Measurements from ENCODE around the gene MYO15B. TPM values are rescaled to one million over a fixed set of nuclear protein-coding genes. Genes with fewer than 3 reads are reported as not detected.

The MYO15B gene
- total RNA-seq, 4 donors from 2014 or later = 4.5 to 34.6 (median 14.3) TPM

- Histone ChIP-seq H3K4me3 (no peak overlapping the region), H3K4me1 (no peaks in the 10 kb centered on the region), H3K27me3 (no peaks in the 10 kb centered on the region), H3K9me3 (no peaks in the 10 kb centered on the region), H3K27ac (no peak overlapping the region), H3K36me3 (no peaks in the 10 kb centered on the region)
- intact Hi-C loops (cut with DNase I; ENCODE audit: low total_unique reads) (no loop called here), in situ Hi-C loops (cut with MboI; ENCODE audit: low sequenced_read_pairs in 4 of 4) (no loop called here)
- TF ChIP-seq POLR2A (IDR thresholded peaks at IDR 0.05) = no peak
- TF ChIP-seq, protein P1, sequence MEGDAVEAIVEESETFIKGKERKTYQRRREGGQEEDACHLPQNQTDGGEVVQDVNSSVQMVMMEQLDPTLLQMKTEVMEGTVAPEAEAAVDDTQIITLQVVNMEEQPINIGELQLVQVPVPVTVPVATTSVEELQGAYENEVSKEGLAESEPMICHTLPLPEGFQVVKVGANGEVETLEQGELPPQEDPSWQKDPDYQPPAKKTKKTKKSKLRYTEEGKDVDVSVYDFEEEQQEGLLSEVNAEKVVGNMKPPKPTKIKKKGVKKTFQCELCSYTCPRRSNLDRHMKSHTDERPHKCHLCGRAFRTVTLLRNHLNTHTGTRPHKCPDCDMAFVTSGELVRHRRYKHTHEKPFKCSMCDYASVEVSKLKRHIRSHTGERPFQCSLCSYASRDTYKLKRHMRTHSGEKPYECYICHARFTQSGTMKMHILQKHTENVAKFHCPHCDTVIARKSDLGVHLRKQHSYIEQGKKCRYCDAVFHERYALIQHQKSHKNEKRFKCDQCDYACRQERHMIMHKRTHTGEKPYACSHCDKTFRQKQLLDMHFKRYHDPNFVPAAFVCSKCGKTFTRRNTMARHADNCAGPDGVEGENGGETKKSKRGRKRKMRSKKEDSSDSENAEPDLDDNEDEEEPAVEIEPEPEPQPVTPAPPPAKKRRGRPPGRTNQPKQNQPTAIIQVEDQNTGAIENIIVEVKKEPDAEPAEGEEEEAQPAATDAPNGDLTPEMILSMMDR (IDR thresholded peaks at IDR 0.05 in 4 of 5, conservative IDR thresholded peaks at IDR 0.05 in 1 of 5) = no peak
- ATAC-seq (no peak), DNase-seq (no peak)
Observed at GRCh38 chr17:75605790-75606189, 18.2 kb downstream of the MYO15B start.

- no peaks in the 10 kb centered on the region for H3K27me3 ChIP-seq
- intact Hi-C loops (cut with DNase I; ENCODE audit: low total_unique reads) (no loop called here), in situ Hi-C loops (cut with MboI; ENCODE audit: low sequenced_read_pairs in 4 of 4) (no loop called here)
- no peak for TF ChIP-seq POLR2A (IDR thresholded peaks at IDR 0.05)
- TF ChIP-seq, protein P1 (IDR thresholded peaks at IDR 0.05 in 4 of 5, conservative IDR thresholded peaks at IDR 0.05 in 1 of 5) = no peak
- no peaks in the 10 kb centered on the region for H3K36me3 ChIP-seq
- H3K27ac ChIP-seq = no peak overlapping the region
- no peaks in the 10 kb centered on the region for H3K4me1 ChIP-seq
- DNase-seq (no peak), ATAC-seq (no peak)
- H3K9me3 ChIP-seq = no peaks in the 10 kb centered on the region
- H3K4me3 ChIP-seq = no peak overlapping the region
Observed at GRCh38 chr17:75607086-75607485, 19.5 kb downstream of the MYO15B start.

DNA sequence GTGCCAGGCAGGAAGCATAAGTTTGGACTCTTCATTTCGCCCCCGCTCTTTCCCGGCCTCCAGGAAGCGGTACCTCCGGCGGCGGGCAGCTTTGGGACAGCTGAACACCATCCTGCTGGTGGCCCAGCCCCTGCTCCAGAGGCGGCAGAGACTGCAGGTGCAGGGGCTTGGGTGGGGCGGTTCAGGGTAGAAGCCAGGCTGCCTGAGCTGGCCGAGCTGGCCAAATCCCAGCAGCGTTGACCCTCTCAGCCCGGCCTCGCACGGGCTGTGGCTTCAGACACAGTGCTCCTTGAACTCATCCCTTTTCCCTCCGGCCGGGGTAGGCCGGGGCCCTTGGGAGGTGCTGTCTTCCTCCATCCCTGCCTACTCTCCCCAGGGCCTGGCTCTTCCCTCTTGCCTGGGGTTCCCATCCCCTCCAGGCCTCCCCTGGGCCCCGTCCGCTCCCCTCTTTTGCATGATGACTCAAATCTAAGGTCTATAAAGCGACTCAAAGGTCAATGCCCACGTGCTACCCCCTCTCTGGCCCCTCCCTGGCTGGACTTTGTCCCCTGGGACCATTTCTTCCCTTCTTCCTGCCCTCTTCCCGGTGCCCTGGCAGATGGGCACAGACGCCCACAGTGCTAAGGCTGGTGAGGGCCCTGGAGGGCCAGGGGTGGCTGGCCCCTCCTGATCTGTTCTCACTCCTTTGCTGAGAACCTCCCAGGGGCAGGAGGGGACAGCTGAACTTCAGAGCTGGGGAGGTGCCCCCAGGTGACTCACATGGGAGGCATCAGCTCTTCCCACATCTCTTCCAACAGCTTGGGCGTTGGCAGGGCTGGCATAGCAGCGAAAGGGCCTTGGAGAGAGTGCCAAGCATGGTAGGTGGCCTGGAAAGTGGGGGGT, 22.7 kb downstream of the MYO15B start:
- in situ Hi-C loops (cut with MboI; ENCODE audit: low sequenced_read_pairs in 4 of 4) = no loop called here
- no peak for ATAC-seq
- no peaks in the 10 kb centered on the region for H3K36me3 ChIP-seq

DNA sequence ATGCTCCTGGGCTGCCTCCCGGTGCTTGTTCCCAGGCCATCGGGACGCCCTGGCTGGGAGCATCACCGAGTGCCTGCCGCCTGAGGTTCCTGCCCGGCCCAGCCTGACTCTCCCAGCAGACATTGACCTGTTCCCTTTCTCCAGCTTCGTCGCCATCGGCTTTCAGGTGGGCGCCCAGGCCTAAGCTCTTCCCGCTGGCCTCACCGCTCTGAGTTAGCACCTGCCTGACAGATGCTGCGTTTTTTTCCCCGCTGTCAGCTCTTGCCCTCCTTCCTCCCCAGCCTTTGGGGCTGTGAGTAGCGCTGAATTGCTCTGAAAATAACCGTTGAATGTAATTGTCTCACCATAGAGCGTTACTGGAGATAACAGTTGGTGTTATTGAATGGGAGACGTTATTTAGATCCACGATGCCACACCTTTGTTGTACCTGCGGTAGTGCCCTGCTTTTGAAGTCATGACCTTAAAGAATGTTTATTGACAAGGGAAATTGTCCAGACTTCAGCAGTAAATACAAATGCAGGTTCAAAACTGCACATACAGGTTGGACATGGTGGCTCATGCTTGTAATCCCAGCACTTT, 24.3 kb downstream of the MYO15B start:
- in situ Hi-C loops (cut with MboI; ENCODE audit: low sequenced_read_pairs in 4 of 4) = no loop called here
- Histone ChIP-seq H3K4me3 (no peak overlapping the region), H3K27ac (no peak overlapping the region), H3K4me1 (no peaks in the 10 kb centered on the region), H3K36me3 (peaks cover 0 to 6% of the 10 kb centered on the region in 2 donors), H3K27me3 (no peaks in the 10 kb centered on the region), H3K9me3 (no peaks in the 10 kb centered on the region)
- intact Hi-C loops (cut with DNase I; ENCODE audit: low total_unique reads) = no loop called here
- ATAC-seq (no peak), DNase-seq (no peak)
- no peak for TF ChIP-seq POLR2A (IDR thresholded peaks at IDR 0.05)
- TF ChIP-seq, protein P1 (IDR thresholded peaks at IDR 0.05 in 4 of 5, conservative IDR thresholded peaks at IDR 0.05 in 1 of 5) = no peak

More for the DNA sequence above, 22.7 kb downstream of the MYO15B start:
- intact Hi-C loops (cut with DNase I; ENCODE audit: low total_unique reads) = no loop called here
- H3K27ac ChIP-seq = no peak overlapping the region
- DNase-seq = no peak
- H3K4me3 ChIP-seq = no peak overlapping the region
- TF ChIP-seq POLR2A (IDR thresholded peaks at IDR 0.05) = no peak
- TF ChIP-seq, protein P1 (IDR thresholded peaks at IDR 0.05 in 4 of 5, conservative IDR thresholded peaks at IDR 0.05 in 1 of 5) = no peak
- no peaks in the 10 kb centered on the region for H3K4me1 ChIP-seq
- H3K9me3 ChIP-seq = no peaks in the 10 kb centered on the region
- H3K27me3 ChIP-seq = no peaks in the 10 kb centered on the region
